Fibroblast of mammary gland (primary cell): ENCODE results near the gene GABARAPL2.

ENCODE experiments used
- DNase-seq: peaks from one replicate; pipeline ENCODE4 v3.0.0-alpha.2; 2010; ENCODE audit warnings: low read depth
- H3K4me3 ChIP-seq: 2 replicates; pipeline ENCODE4 v1.5.1; 2011; ENCODE audit warnings: low read depth, mild to moderate bottlenecking, low read length, moderate library complexity; ENCODE audit not compliant: control insufficient read depth
- CTCF ChIP-seq: conservative IDR thresholded peaks from 2 replicates; pipeline ENCODE4 v1.5.1; 2011; ENCODE audit warnings: low read depth, low read length, inconsistent platforms; ENCODE audit not compliant: control insufficient read depth, insufficient read depth

GABARAPL2 gene

GRCh38 chr16:75555707-75556430, 10.3 kb upstream of the GABARAPL2 start, which contains the start of gene TMEM231:
Gene TMEM231 (minus strand): TSS chr16:75556252. CDS start chr16:75556209, 43 bp downstream.
- peak within 1 kb of the TSS; percentile 83 for H3K4me3 ChIP-seq
- no peak for TF ChIP-seq CTCF
- peak; percentile 91 for DNase-seq

- DNase-seq = no peak
- H3K4me3 ChIP-seq = peak overlapping the region; percentile 83
- no peak for TF ChIP-seq CTCF
These were observed 9.7 kb upstream of the GABARAPL2 start for GRCh38 chr16:75556431-75556950.

GRCh38 chr16:75558846-75559401, 7.3 kb upstream of the GABARAPL2 start:
- no peak overlapping the region for H3K4me3 ChIP-seq
- no peak for DNase-seq
- TF ChIP-seq CTCF = no peak

- peak; percentile 85 for DNase-seq
- no peak for TF ChIP-seq CTCF
- H3K4me3 ChIP-seq = no peak overlapping the region
These were observed 6.4 kb upstream of the GABARAPL2 start for GRCh38 chr16:75559564-75560372.

- H3K4me3 ChIP-seq = peak overlapping the region; percentile 87
- no peak for TF ChIP-seq CTCF
- DNase-seq = no peak
These were observed 539 bp upstream of the GABARAPL2 start for GRCh38 chr16:75565640-75566039.

- no peak for DNase-seq
- no peak for TF ChIP-seq CTCF
- H3K4me3 ChIP-seq = peak overlapping the region; percentile 87
These were observed 628 bp downstream of the GABARAPL2 start for GRCh38 chr16:75566758-75567255.
